ENCODE data around the gene GIMAP4.

- TF ChIP-seq CTCF (IDR thresholded peaks at IDR 0.05; ENCODE audit: borderline replicate concordance, extremely low read depth, low read length, poor library complexity, severe bottlenecking) (no peak), EZH2 (IDR thresholded peaks at IDR 0.05; ENCODE audit: borderline replicate concordance, low read depth, low read length, severe bottlenecking) (no peak)
These were observed 1.1 kb upstream of the GIMAP4 start for GRCh38 chr7:150566123-150566522.

Data from DND-41 (cell line).